H9 (cell line): Measurements from ENCODE around the gene RPL5. TPM values are rescaled to one million over a fixed set of nuclear protein-coding genes. Genes with fewer than 3 reads are reported as not detected.

ENCODE experiments used
- DNase-seq: peaks from one replicate; pipeline ENCODE4 v3.0.0-alpha.2; 2017
- H2AFZ ChIP-seq: one replicate; pipeline ENCODE4 v1.6.1; 2013; ENCODE audit warnings: mild to moderate bottlenecking, low read length, control low read depth, moderate library complexity
- H2AK5ac ChIP-seq: 2 replicates; pipeline ENCODE4 v1.6.1; 2013; ENCODE audit warnings: low read length, control low read depth, mixed read lengths; ENCODE audit not compliant: insufficient read length
- H2BK120ac ChIP-seq: one replicate; pipeline ENCODE4 v1.6.1; 2013; ENCODE audit warnings: low read depth, mild to moderate bottlenecking, low read length, control low read depth, inconsistent platforms; ENCODE audit not compliant: poor library complexity, severe bottlenecking
- H2BK12ac ChIP-seq: 2 replicates; pipeline ENCODE4 v1.6.1; 2013; ENCODE audit warnings: low read length, control low read depth, mixed read lengths, low read depth; ENCODE audit not compliant: insufficient read length
- H2BK15ac ChIP-seq: 2 replicates; pipeline ENCODE4 v1.6.1; 2013; ENCODE audit warnings: low read depth, low read length, control low read depth
- H2BK20ac ChIP-seq: one replicate; pipeline ENCODE4 v1.6.1; 2013; ENCODE audit warnings: low read depth, mild to moderate bottlenecking, low read length, control low read depth, inconsistent platforms; ENCODE audit not compliant: poor library complexity, severe bottlenecking
- H2BK5ac ChIP-seq: 2 replicates; pipeline ENCODE4 v1.6.1; 2013; ENCODE audit warnings: low read length, control low read depth, mixed read lengths; ENCODE audit not compliant: insufficient read length
- H3K14ac ChIP-seq: 2 replicates; pipeline ENCODE4 v1.6.1; 2013; ENCODE audit warnings: low read length, control low read depth; ENCODE audit not compliant: insufficient read depth
- H3K18ac ChIP-seq: 2 replicates; pipeline ENCODE4 v1.6.1; 2013; ENCODE audit warnings: low read depth, mild to moderate bottlenecking, mixed read lengths, low read length, control low read depth; ENCODE audit not compliant: insufficient read length
- H3K23ac ChIP-seq: 2 replicates; pipeline ENCODE4 v1.6.1; 2013; ENCODE audit warnings: low read length, control low read depth, mixed read lengths, low read depth; ENCODE audit not compliant: insufficient read length
- H3K23me2 ChIP-seq: 2 replicates; pipeline ENCODE4 v1.6.1; 2013; ENCODE audit warnings: low read depth, mild to moderate bottlenecking, mixed read lengths, low read length, control low read depth; ENCODE audit not compliant: insufficient read length, poor library complexity, severe bottlenecking
- H3K27ac ChIP-seq: 2 replicates; pipeline ENCODE4 v1.5.1; 2013; ENCODE audit warnings: low read length, control low read depth, mixed read lengths, low read depth; ENCODE audit not compliant: insufficient read length
- H3K27me3 ChIP-seq: 2 replicates; pipeline ENCODE4 v1.6.1; 2013; ENCODE audit warnings: low read length, control low read depth, inconsistent platforms; ENCODE audit not compliant: insufficient read depth
- H3K4ac ChIP-seq: 2 replicates; pipeline ENCODE4 v1.6.1; 2013; ENCODE audit warnings: low read depth, mild to moderate bottlenecking, control low read depth, inconsistent platforms, low read length, moderate library complexity
- H3K4me1 ChIP-seq: 2 replicates; pipeline ENCODE4 v1.6.1; 2013; ENCODE audit warnings: low read length, control low read depth, inconsistent platforms; ENCODE audit not compliant: insufficient read depth
- H3K4me2 ChIP-seq: 2 replicates; pipeline ENCODE4 v1.6.1; 2013; ENCODE audit warnings: low read length, control low read depth, mixed read lengths; ENCODE audit not compliant: insufficient read length, insufficient read depth
- H3K56ac ChIP-seq: 2 replicates; pipeline ENCODE4 v1.6.1; 2013; ENCODE audit warnings: low read depth, mild to moderate bottlenecking, mixed read lengths, low read length, control low read depth; ENCODE audit not compliant: insufficient read length
- H3K79me1 ChIP-seq: 2 replicates; pipeline ENCODE4 v1.6.1; 2013; ENCODE audit warnings: low read depth, mild to moderate bottlenecking, moderate library complexity, low read length, control low read depth, inconsistent platforms; ENCODE audit not compliant: insufficient read depth, poor library complexity, severe bottlenecking
- H3K79me2 ChIP-seq: 2 replicates; pipeline ENCODE4 v1.6.1; 2013; ENCODE audit warnings: low read length, control low read depth, inconsistent platforms; ENCODE audit not compliant: insufficient read depth
- H3K9ac ChIP-seq: 2 replicates; pipeline ENCODE4 v1.6.1; 2013; ENCODE audit warnings: low read length, control low read depth, mixed read lengths; ENCODE audit not compliant: insufficient read length; ENCODE audit errors: extremely low read depth
- H3K9me3 ChIP-seq: one replicate; pipeline ENCODE4 v1.6.1; 2013; ENCODE audit warnings: low read depth, low read length, inconsistent platforms; ENCODE audit not compliant: control insufficient read depth
- H3T11ph ChIP-seq: one replicate; pipeline ENCODE4 v1.6.1; 2013; ENCODE audit warnings: mild to moderate bottlenecking, low read length, control low read depth, inconsistent platforms
- H4K20me1 ChIP-seq: one replicate; pipeline ENCODE4 v1.6.1; 2013; ENCODE audit not compliant: control insufficient read depth, insufficient read length, insufficient read depth
- H4K5ac ChIP-seq: 2 replicates; pipeline ENCODE4 v1.6.1; 2013; ENCODE audit warnings: low read depth, mild to moderate bottlenecking, mixed read lengths, low read length, control low read depth; ENCODE audit not compliant: insufficient read length
- H4K8ac ChIP-seq: replicated peaks from 2 replicates; pipeline ENCODE4 v1.6.1; 2013; ENCODE audit warnings: low read length, control low read depth, mixed read lengths, low read depth; ENCODE audit not compliant: insufficient read length
- H4K91ac ChIP-seq: 2 replicates; pipeline ENCODE4 v1.6.1; 2013; ENCODE audit warnings: low read depth, mild to moderate bottlenecking, moderate library complexity, mixed read lengths, low read length, control low read depth; ENCODE audit not compliant: insufficient read length
- H3K27ac Mint-ChIP-seq, 3 experiments: 2 replicates in 2 of 3; 3 replicates in 1 of 3; pipeline ENCODE4 v1.8.0; 2020 to 2021; ENCODE audit warnings: mixed read lengths in 3 of 3, mild to moderate bottlenecking in 1 of 3, moderate library complexity in 1 of 3
- H3K27me3 Mint-ChIP-seq: 2 replicates; pipeline ENCODE4 v1.8.0; 2021; ENCODE audit warnings: low read depth, mild to moderate bottlenecking, moderate library complexity, mixed read lengths
- H3K36me3 Mint-ChIP-seq, 3 experiments: 2 replicates in 2 of 3; 3 replicates in 1 of 3; pipeline ENCODE4 v1.8.0; 2020 to 2021; ENCODE audit warnings: low read depth in 3 of 3, mixed read lengths in 3 of 3; ENCODE audit not compliant: insufficient read depth in 1 of 3
- H3K4me1 Mint-ChIP-seq, 2 experiments: 2 replicates each; pipeline ENCODE4 v1.8.0; 2020; ENCODE audit warnings: mixed read lengths in 2 of 2
- H3K4me3 Mint-ChIP-seq, 2 experiments: 2 replicates in 1 of 2; 3 replicates in 1 of 2; pipeline ENCODE4 v1.8.0; 2020 to 2021; ENCODE audit warnings: mild to moderate bottlenecking in 2 of 2, mixed read lengths in 2 of 2, moderate library complexity in 1 of 2
- H3K9me3 Mint-ChIP-seq, 2 experiments: 2 replicates in 1 of 2; 3 replicates in 1 of 2; pipeline ENCODE4 v1.8.0; 2020; ENCODE audit warnings: mild to moderate bottlenecking in 2 of 2, mixed read lengths in 2 of 2, moderate library complexity in 1 of 2
- CTCF ChIP-seq: fragments of 200-600 bp; sonication (generic); conservative IDR thresholded peaks from 3 replicates; pipeline ENCODE4 v1.8.0; 2021; ENCODE audit warnings: antibody characterized with exemption, mild to moderate bottlenecking
- WGBS: extraction: QIAGEN DNeasy Blood & Tissue Kit; methylation state at CpG from one replicate; pipeline ENCODE4 v1.1.7; 2013; ENCODE audit warnings: missing lambda C conversion rate, low lambda C conversion rate, mixed read lengths; ENCODE audit not compliant: insufficient read length; ENCODE audit errors: extremely low coverage; 5-methylcytosine and 5-hydroxymethylcytosine counted together
- total RNA-seq: library from RNA; stranded (reverse); gene quantifications from 2 replicates; pipeline ENCODE4 v1.2.1, GENCODE V29; 2021

RPL5 gene
- total RNA-seq, 1 experiment from 2014 or later, result 1,608 TPM

- no peaks in the 10 kb centered on the region; a peak in 2 of 7 replicates for H3K36me3 Mint-ChIP-seq
- Histone ChIP-seq H3K14ac (no peak overlapping the region), H3K23ac (no peak overlapping the region), H3K27ac (no peak overlapping the region), H2BK20ac (no peak overlapping the region), H3K4ac (no peak overlapping the region), H2AFZ (no peak overlapping the region), H3K79me1 (no peaks in the 10 kb centered on the region), H3K9me3 (no peaks in the 10 kb centered on the region), H3K4me2 (no peak overlapping the region), H2BK5ac (no peak overlapping the region), H3K79me2 (no peaks in the 10 kb centered on the region), H4K91ac (no peak overlapping the region), H2AK5ac (no peak overlapping the region), H4K20me1 (no peaks in the 10 kb centered on the region), H4K8ac (no peak overlapping the region), H4K5ac (no peak overlapping the region), H3K18ac (no peak overlapping the region), H3K4me1 (no peaks in the 10 kb centered on the region), H3T11ph (no peak overlapping the region), H3K56ac (no peak overlapping the region), H3K27me3 (no peaks in the 10 kb centered on the region), H2BK15ac (no peak overlapping the region), H3K9ac (no peak overlapping the region), H2BK120ac (no peak overlapping the region), H2BK12ac (no peak overlapping the region), H3K23me2 (no peaks in the 10 kb centered on the region)
- no peak overlapping the region for H3K27ac Mint-ChIP-seq
- H3K9me3 Mint-ChIP-seq, result no peaks in the 10 kb centered on the region; a peak in 1 of 5 replicates
- no peak for TF ChIP-seq CTCF
- no peak overlapping the region for H3K4me3 Mint-ChIP-seq
- H3K27me3 Mint-ChIP-seq, result no peaks in the 10 kb centered on the region
- DNase-seq, result no peak
- no CpG with 5 or more reads among the region's 2 CpGs for WGBS
- no peaks in the 10 kb centered on the region for H3K4me1 Mint-ChIP-seq
Measured at GRCh38 chr1:92851729-92852128, 19.9 kb downstream of the RPL5 start.
